Parathyroid adenoma (tissue), 2 donors: ENCODE measurements around the gene PITX2.

Source experiments
- H2AFZ ChIP-seq: fragments of 300-600 bp; sonication (generic); one replicate; pipeline ENCODE4 v1.7.0; 2017; ENCODE audit warnings: antibody characterized with exemption, mild to moderate bottlenecking
- H3K27ac ChIP-seq: fragments of 300-600 bp; sonication (generic); one replicate; pipeline ENCODE4 v1.7.0; 2017
- H3K27me3 ChIP-seq: fragments of 300-600 bp; sonication (generic); one replicate; pipeline ENCODE4 v1.7.0; 2017; ENCODE audit warnings: low read length; ENCODE audit not compliant: control insufficient read depth, insufficient read depth
- H3K36me3 ChIP-seq: fragments of 300-600 bp; sonication (generic); one replicate; pipeline ENCODE4 v1.7.0; 2017; ENCODE audit warnings: low read length; ENCODE audit not compliant: control insufficient read depth, insufficient read depth
- H3K4me1 ChIP-seq: fragments of 300-600 bp; sonication (generic); one replicate; pipeline ENCODE4 v1.7.0; 2017; ENCODE audit warnings: control low read depth
- H3K4me2 ChIP-seq: fragments of 300-600 bp; sonication (generic); one replicate; pipeline ENCODE4 v1.7.0; 2017; ENCODE audit warnings: low read length
- H3K4me3 ChIP-seq: fragments of 300-600 bp; sonication (generic); one replicate; pipeline ENCODE4 v1.7.0; 2017; ENCODE audit warnings: low read depth, low read length
- H3K79me2 ChIP-seq: fragments of 300-600 bp; sonication (generic); one replicate; pipeline ENCODE4 v1.7.0; 2017; ENCODE audit warnings: control low read depth
- H3K9ac ChIP-seq: fragments of 300-600 bp; sonication (generic); one replicate; pipeline ENCODE4 v1.7.0; 2017; ENCODE audit warnings: mild to moderate bottlenecking
- H3K9me3 ChIP-seq: fragments of 300-600 bp; sonication (generic); one replicate; pipeline ENCODE4 v1.7.0; 2017; ENCODE audit warnings: low read length; ENCODE audit not compliant: control insufficient read depth
- TF ChIP-seq, protein P1 (sequence below): fragments of 300-600 bp; sonication (generic); IDR thresholded peaks from one replicate; pipeline ENCODE4 v1.7.0; 2017; ENCODE audit warnings: antibody characterized with exemption, mild to moderate bottlenecking
- donor health status: primary hyperparathyroidism.

PITX2 gene

DNA sequence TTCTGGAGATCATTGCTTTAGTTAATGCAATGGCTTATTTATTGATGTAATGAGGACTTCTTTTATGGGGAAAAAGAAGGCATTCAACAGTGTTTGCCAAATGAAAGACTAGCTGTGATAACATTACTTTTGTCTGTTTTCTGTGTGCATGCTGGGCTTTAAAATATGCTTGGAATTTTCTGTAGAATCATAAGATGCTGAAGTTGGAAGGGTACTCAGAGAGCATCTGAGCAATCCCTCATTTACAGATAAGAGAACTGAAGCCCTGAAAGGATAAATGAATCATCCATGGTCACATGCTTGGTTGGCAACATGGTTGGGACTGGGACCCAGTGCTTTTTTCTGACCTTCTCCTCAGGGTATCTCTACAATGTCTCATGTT is 31.4 kb upstream of the PITX2 start:
- no peaks in the 10 kb centered on the region for H3K9me3 ChIP-seq

DNA sequence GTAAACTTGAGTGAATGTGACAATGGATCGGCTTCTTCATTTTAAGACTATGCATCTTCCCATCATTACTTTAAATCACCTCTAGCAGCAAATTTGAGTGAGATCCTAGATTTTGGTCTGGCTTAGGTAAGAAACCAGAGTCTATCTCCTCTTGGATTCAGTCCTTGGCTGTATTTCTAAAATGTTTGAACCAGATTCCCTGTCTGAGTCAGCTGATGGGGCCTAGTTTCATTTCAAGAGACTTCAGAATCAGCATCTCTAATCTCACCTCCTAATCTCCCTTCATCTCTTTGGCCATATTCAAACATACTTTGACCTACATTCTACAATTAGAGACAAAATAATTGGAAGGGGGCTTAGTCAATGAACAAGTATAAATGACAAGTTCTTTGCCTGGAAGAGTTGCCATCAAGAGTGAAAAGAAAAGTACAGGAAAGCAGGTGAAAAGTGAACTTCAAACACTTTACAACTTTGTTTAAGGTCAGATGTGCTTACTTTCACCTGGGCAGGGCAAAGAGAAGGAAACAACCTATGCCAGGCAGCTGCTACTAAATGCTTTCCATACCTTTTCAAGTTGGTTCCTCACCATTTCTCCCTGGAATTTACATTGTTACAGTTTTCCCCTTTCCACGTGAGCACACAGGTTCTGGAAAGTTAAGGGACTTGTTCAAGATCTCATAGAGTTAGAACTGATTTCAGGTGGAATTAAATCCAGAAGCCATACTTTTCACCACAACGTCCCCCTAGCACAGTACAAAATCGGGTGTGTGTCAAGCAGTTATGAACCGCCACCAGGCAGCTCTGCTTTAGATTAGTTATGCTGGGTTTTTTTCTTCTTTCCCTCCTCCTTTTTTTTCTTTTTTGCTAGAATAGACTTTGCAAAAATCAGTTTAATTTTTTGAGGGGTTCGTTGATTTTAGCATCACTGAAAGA is 30.7 kb upstream of the PITX2 start:
- H3K9ac ChIP-seq, result no peak overlapping the region
- no peak overlapping the region for H3K4me3 ChIP-seq
- TF ChIP-seq, protein P1, sequence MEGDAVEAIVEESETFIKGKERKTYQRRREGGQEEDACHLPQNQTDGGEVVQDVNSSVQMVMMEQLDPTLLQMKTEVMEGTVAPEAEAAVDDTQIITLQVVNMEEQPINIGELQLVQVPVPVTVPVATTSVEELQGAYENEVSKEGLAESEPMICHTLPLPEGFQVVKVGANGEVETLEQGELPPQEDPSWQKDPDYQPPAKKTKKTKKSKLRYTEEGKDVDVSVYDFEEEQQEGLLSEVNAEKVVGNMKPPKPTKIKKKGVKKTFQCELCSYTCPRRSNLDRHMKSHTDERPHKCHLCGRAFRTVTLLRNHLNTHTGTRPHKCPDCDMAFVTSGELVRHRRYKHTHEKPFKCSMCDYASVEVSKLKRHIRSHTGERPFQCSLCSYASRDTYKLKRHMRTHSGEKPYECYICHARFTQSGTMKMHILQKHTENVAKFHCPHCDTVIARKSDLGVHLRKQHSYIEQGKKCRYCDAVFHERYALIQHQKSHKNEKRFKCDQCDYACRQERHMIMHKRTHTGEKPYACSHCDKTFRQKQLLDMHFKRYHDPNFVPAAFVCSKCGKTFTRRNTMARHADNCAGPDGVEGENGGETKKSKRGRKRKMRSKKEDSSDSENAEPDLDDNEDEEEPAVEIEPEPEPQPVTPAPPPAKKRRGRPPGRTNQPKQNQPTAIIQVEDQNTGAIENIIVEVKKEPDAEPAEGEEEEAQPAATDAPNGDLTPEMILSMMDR, result no peak
- peaks cover 3% of the 10 kb centered on the region for H3K27me3 ChIP-seq
- no peaks in the 10 kb centered on the region for H3K9me3 ChIP-seq
- H3K4me2 ChIP-seq, result no peak overlapping the region
- H3K4me1 ChIP-seq, result no peaks in the 10 kb centered on the region
- H3K36me3 ChIP-seq, result no peaks in the 10 kb centered on the region
- H3K27ac ChIP-seq, result no peak overlapping the region
- H3K79me2 ChIP-seq, result no peaks in the 10 kb centered on the region
- no peak overlapping the region for H2AFZ ChIP-seq

More for the DNA sequence above, 31.4 kb upstream of the PITX2 start:
- no peaks in the 10 kb centered on the region for H3K79me2 ChIP-seq
- no peak overlapping the region for H3K4me2 ChIP-seq
- TF ChIP-seq, protein P1, result no peak
- H3K27me3 ChIP-seq, result peaks cover 3% of the 10 kb centered on the region
- no peaks in the 10 kb centered on the region for H3K36me3 ChIP-seq
- H3K4me3 ChIP-seq, result no peak overlapping the region
- no peak overlapping the region for H3K27ac ChIP-seq
- no peaks in the 10 kb centered on the region for H3K4me1 ChIP-seq
- H3K9ac ChIP-seq, result no peak overlapping the region
- no peak overlapping the region for H2AFZ ChIP-seq

DNA sequence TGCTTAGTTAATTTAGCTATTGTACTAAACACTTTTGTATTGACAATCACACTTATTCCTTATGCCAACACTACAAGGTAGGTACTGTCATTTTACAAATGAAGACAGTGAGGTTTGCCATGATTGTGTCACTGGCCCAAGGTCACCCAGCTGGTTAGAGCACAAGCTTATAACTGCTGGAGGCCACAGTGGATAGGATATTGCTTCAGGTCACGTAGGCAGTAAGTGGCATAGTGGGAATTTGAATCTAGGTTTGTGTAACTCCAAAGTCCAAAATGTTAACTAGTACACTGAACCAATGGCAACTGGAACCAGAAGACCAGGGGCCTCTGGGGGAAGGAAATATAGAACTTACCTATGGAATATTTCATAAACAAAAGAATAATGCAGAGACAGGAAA is 21.1 kb upstream of the PITX2 start:
- Histone ChIP-seq H3K79me2 (no peaks in the 10 kb centered on the region), H3K4me2 (no peak overlapping the region), H3K36me3 (no peaks in the 10 kb centered on the region), H2AFZ (no peak overlapping the region), H3K9ac (no peak overlapping the region), H3K4me1 (no peaks in the 10 kb centered on the region), H3K9me3 (no peaks in the 10 kb centered on the region), H3K4me3 (no peak overlapping the region), H3K27ac (no peak overlapping the region), H3K27me3 (peaks cover 8% of the 10 kb centered on the region)
- TF ChIP-seq, protein P1, result no peak

DNA sequence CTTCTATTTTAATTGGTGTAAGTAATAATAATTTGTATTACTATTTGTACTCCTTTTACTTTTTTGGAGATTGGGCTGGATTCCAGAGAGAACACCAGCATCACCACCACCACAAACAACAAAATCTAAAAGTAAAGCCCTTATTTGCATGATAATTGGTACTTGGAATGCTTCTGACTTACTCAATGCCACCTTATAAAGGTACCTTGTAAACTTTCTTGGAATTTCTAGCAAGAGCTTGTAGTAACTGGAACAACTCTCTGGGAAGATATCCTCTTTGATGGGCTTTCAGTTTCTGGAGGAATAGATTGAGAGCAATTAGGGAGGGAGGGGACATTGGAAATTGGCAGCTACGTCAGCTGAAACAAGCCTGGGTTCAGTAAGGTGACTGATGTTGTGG is 20.2 kb upstream of the PITX2 start:
- TF ChIP-seq, protein P1, result no peak
- Histone ChIP-seq H3K4me2 (no peak overlapping the region), H3K4me3 (no peak overlapping the region), H3K9ac (no peak overlapping the region), H3K79me2 (no peaks in the 10 kb centered on the region), H3K9me3 (no peaks in the 10 kb centered on the region), H2AFZ (no peak overlapping the region), H3K27me3 (peaks cover 13% of the 10 kb centered on the region), H3K27ac (no peak overlapping the region), H3K36me3 (no peaks in the 10 kb centered on the region), H3K4me1 (no peaks in the 10 kb centered on the region)

DNA sequence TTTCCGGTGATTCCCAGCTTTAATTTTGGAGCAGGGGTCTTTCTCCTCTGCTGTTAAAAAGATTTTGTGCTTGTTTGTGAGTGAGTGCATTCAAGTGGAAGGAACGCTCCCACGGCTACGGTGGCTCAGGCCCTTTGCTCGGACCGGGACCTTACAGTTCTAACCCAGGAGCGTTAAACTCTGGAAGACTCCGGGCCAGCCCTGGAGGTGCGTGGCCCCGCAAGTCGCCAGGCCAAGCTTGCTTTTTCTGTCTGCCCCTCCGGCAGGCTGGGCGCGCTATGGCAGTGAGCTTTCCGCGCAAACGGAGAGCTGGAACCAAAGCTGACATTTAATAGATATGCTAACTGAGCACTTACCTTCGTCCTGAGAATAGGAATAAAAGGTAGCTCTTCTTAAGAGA is 18.3 kb upstream of the PITX2 start:
- Histone ChIP-seq H3K4me2 (no peak overlapping the region), H3K9me3 (no peaks in the 10 kb centered on the region), H3K4me1 (no peaks in the 10 kb centered on the region), H3K27ac (no peak overlapping the region), H3K4me3 (no peak overlapping the region), H3K9ac (no peak overlapping the region), H3K79me2 (no peaks in the 10 kb centered on the region), H3K36me3 (no peaks in the 10 kb centered on the region), H2AFZ (no peak overlapping the region), H3K27me3 (peaks cover 25% of the 10 kb centered on the region)
- TF ChIP-seq, protein P1, result no peak
